Transverse colon (tissue), 4 donors: Measurements from ENCODE around the gene MYL12A. TPM values are rescaled to one million over a fixed set of nuclear protein-coding genes. Genes with fewer than 3 reads are reported as not detected.

Source experiments
- DNase-seq: peaks from one replicate; pipeline ENCODE4 v3.0.0-alpha.2; 2019
- H3K27ac ChIP-seq, 4 donors: fragments of 200-600 bp; sonication (generic); 2 replicates each; pipeline ENCODE4 v1.5.1; 2016 to 2018; ENCODE audit warnings: inconsistent platforms in 4 of 4
- H3K27me3 ChIP-seq: fragments of 200-600 bp; sonication (generic); 2 replicates; pipeline ENCODE4 v1.5.1; 2017; ENCODE audit warnings: inconsistent platforms
- H3K36me3 ChIP-seq, 4 donors: fragments of 200-600 bp; sonication (generic); 2 replicates each; pipeline ENCODE4 v1.5.1; 2017 to 2019; ENCODE audit warnings: inconsistent platforms in 4 of 4
- H3K4me1 ChIP-seq, 4 donors: fragments of 200-600 bp; sonication (generic); 2 replicates each; pipeline ENCODE4 v1.5.1; 2017 to 2020; ENCODE audit warnings: inconsistent platforms in 4 of 4
- H3K4me3 ChIP-seq, 4 donors: fragments of 200-600 bp; sonication (generic); 1 replicate in 1 of 4; 2 replicates in 3 of 4; pipeline versions ENCODE4 v1.5.1 to v1.6.1; 2017 to 2019; ENCODE audit warnings: inconsistent platforms in 4 of 4
- H3K9me3 ChIP-seq, 2 donors: fragments of 200-600 bp; sonication (generic); 2 replicates each; pipeline ENCODE4 v1.5.1; 2017 to 2019; ENCODE audit warnings: inconsistent platforms in 2 of 2
- EP300 ChIP-seq: sonication (generic); formaldehyde crosslinking; IDR thresholded peaks from one replicate; pipeline ENCODE4 v1.6.1; 2017; ENCODE audit warnings: antibody characterized with exemption, low read depth
- POLR2A ChIP-seq: fragments of 450-650 bp; IDR thresholded peaks from one replicate; pipeline ENCODE4 v1.6.1; 2016; ENCODE audit warnings: antibody characterized with exemption, mild to moderate bottlenecking, moderate library complexity
- POLR2AphosphoS5 ChIP-seq, 3 donors: sonication (generic); formaldehyde crosslinking; IDR thresholded peaks; one replicate each; pipeline ENCODE4 v1.6.1; 2016; ENCODE audit warnings: antibody characterized with exemption in 3 of 3
- WGBS, 2 donors: methylation state at CpG; one replicate each; pipeline ENCODE4 v1.1.5; 2018; ENCODE audit warnings: low coverage in 1 of 2; 5-methylcytosine and 5-hydroxymethylcytosine counted together
- in situ Hi-C, 4 donors: fragments of 200-750 bp; cut with MboI; loops; one replicate each; pipeline versions ENCODE4 v1.15.0 to v1.15.1; 2017; ENCODE audit warnings: low sequenced_read_pairs in 3 of 4, low pct_ligation_motif_present in 1 of 4, low pct_unique_long_range_greater_than_20kb in 1 of 4
- intact Hi-C: fragments of 100-400 bp; cut with DNase I; formaldehyde crosslinking; loops from one replicate; pipeline ENCODE4 v1.15.1; 2023; ENCODE audit warnings: low total_unique reads
- total RNA-seq, 4 donors: library from RNA; depleted of rRNA; stranded (reverse); fragments of >200 nt; gene quantifications; one replicate each; pipeline ENCODE4 v1.1.0, GENCODE V29; 2016
- TF ChIP-seq, protein P1 (sequence below), 5 experiments: fragments of 200-600 bp in 3 of 5; fragments of 450-650 bp in 2 of 5; sonication (generic) in 3 of 5; IDR thresholded peaks; 1 replicate in 2 of 5; 2 replicates in 3 of 5; pipeline ENCODE4 v1.5.1; 2016 to 2017; ENCODE audit warnings: antibody characterized with exemption in 5 of 5, inconsistent platforms in 3 of 5, mild to moderate bottlenecking in 2 of 5, moderate library complexity in 1 of 5

Gene MYL12A
- total RNA-seq, 4 donors from 2014 or later, result 257 to 511 (median 338) TPM

DNA sequence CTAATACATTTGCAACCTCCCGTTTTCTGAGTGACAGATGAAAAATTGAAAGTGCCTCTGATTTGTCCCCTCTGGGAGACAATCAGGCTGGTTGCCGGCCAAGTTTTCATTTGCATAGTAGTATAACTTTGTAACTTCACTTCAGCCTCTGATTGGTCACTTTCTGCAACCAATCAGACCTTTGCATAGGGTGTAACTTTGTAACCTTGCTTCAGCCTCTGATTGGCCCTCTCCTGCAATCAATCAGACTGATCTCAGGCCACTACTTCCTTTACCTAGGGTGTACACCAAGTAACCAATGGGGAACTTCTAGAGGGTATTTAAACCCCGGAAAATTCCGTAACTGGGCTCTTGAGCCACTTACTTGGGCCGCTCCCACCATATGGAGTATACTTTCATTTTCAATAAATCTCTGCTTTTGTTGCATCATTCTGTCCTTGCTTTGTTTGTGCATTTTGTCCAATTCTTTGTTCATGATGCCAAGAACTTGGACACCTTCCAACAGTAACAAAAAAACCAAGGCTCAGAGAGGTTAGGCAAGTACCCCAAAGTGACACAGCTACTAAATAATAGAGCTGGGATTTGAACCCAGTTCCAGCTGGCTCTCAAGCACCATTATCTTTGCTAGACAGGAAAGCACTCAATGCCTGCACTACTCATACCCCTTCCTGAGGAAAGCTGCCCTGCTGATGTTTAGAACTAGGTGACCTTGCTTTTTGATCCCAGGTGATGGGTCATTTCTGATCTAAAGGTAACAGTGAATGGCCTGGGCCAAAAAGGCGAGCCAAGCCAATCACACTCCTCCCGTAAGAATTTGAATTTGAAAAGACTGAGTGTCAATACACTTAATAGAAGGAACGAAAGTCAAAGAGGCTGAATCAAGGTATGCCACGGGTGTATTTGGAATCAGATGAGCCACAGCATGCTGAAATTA lies 16.9 kb upstream of the MYL12A start:
- in situ Hi-C loops, result loop anchor here in 3 of 4 donors (10.0 to 25.0 kb wide), 4 partner anchors 76 to 468 kb away; no protein-coding TSS in a partner anchor
- Histone ChIP-seq H3K4me3 (no peak overlapping the region), H3K36me3 (no peaks in the 10 kb centered on the region), H3K9me3 (no peaks in the 10 kb centered on the region), H3K27me3 (no peaks in the 10 kb centered on the region), H3K4me1 (peaks cover 0 to 17% (median 0%) of the 10 kb centered on the region in 4 donors), H3K27ac (no peak overlapping the region)
- 76 to 84% methylated on average over 5 to 9 of the region's 9 CpGs for WGBS, 2 donors
- peak; percentile 52 for DNase-seq
- intact Hi-C loops, result no loop called here
- TF ChIP-seq POLR2A (no peak), POLR2AphosphoS5 (IDR thresholded peaks at IDR 0.05) (no peak), EP300 (no peak)
- TF ChIP-seq, protein P1, sequence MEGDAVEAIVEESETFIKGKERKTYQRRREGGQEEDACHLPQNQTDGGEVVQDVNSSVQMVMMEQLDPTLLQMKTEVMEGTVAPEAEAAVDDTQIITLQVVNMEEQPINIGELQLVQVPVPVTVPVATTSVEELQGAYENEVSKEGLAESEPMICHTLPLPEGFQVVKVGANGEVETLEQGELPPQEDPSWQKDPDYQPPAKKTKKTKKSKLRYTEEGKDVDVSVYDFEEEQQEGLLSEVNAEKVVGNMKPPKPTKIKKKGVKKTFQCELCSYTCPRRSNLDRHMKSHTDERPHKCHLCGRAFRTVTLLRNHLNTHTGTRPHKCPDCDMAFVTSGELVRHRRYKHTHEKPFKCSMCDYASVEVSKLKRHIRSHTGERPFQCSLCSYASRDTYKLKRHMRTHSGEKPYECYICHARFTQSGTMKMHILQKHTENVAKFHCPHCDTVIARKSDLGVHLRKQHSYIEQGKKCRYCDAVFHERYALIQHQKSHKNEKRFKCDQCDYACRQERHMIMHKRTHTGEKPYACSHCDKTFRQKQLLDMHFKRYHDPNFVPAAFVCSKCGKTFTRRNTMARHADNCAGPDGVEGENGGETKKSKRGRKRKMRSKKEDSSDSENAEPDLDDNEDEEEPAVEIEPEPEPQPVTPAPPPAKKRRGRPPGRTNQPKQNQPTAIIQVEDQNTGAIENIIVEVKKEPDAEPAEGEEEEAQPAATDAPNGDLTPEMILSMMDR (IDR thresholded peaks at IDR 0.05), result no peak

DNA sequence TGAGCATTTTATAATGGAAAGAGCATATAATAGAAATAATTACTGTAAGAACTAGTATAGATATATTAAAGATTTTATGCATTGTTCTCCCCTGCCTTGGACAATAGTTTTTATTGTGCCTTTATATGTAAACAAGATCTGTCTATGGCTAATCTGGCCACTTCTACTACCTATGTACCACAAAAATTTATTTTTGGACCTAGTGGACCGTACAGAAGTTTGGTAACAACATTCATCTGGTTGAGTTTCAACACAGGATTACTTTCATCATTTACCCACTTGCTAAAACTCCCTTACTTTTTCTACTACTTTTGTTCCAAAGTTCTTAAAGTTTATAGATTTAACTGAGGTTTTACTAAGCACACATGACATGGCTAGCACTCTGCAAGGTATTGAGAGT lies 14.6 kb upstream of the MYL12A start:
- no peak overlapping the region for H3K27ac ChIP-seq
- H3K27me3 ChIP-seq, result no peaks in the 10 kb centered on the region
- intact Hi-C loops, result no loop called here
- in situ Hi-C loops, result loop anchor here in 3 of 4 donors (10.0 to 25.0 kb wide), 4 partner anchors 78 to 471 kb away; no protein-coding TSS in a partner anchor
- TF ChIP-seq, protein P1 (IDR thresholded peaks at IDR 0.05), result no peak
- TF ChIP-seq EP300 (no peak), POLR2A (no peak), POLR2AphosphoS5 (IDR thresholded peaks at IDR 0.05) (no peak)
- no peak for DNase-seq
- H3K9me3 ChIP-seq, result no peaks in the 10 kb centered on the region
- WGBS, 2 donors, result 82 to 100% methylated on average over 1 of the region's 1 CpG
- H3K4me3 ChIP-seq, result no peak overlapping the region
- H3K4me1 ChIP-seq, result peaks cover 0 to 17% (median 0%) of the 10 kb centered on the region in 4 donors
- no peaks in the 10 kb centered on the region for H3K36me3 ChIP-seq

DNA sequence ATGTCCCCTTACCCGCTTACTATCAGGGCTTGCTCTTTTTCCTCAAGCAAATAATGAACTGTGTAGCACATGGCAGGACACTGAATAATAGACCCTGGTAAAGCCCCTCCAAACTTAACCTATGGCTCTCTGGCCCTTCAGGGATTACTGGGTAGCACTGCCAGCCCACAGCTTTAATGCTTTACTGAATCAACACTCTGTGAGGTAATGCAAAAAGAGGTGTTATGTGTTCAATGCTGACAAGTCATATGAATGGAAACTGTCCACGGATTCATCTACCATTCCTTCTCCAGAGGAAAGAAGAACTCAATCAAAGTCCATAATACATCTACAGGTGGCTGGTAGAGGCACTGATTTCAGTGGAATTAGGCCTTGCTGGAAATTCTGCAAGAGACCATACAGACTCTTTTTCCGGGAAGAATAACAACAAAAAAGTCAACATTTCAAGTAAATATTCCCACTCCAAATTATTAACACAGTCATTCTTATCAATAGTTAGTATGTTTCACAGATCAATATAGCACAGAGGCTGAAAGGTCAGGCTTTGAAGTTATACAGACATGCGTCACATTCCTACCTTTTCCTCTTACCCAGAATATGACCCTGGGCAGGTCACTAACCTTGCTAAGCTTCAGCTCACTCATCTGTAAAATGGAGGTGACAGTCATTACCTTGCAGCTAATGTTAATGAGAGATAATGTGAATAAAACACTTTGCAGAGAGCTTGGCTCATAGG lies 14.0 kb upstream of the MYL12A start:
- Histone ChIP-seq H3K27me3 (no peaks in the 10 kb centered on the region), H3K4me1 (peaks cover 0 to 17% (median 0%) of the 10 kb centered on the region in 4 donors), H3K27ac (no peak overlapping the region), H3K9me3 (no peaks in the 10 kb centered on the region), H3K4me3 (no peak overlapping the region), H3K36me3 (no peaks in the 10 kb centered on the region)
- WGBS, 2 donors, result 67 to 74% methylated on average over 3 to 4 of the region's 4 CpGs
- no peak for DNase-seq
- TF ChIP-seq, protein P1 (IDR thresholded peaks at IDR 0.05), result no peak
- TF ChIP-seq EP300 (no peak), POLR2A (no peak), POLR2AphosphoS5 (IDR thresholded peaks at IDR 0.05) (no peak)
- in situ Hi-C loops, result loop anchor here in 3 of 4 donors (10.0 to 25.0 kb wide), 4 partner anchors 79 to 471 kb away; no protein-coding TSS in a partner anchor
- intact Hi-C loops, result no loop called here

DNA sequence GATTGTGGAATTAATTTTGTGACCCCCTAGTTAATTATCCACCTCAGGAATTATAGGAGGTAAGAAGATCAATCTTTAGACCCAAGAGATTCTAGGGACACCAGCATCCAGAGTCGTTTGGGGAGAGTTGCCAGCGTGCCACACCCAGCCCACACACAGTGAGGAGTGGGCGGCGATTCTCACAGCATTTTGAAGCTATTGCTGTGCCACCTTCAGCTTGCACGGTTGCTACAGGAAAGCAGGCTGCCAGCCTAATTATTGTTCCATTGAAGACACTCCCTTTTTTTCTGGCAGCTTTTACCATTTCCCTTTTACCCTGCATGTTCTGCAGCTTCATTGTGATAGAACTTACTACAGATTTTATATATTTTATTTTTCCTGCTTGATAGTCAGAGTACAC lies 13.1 kb upstream of the MYL12A start:
- WGBS, 2 donors, result 37 to 49% methylated on average over 5 of the region's 5 CpGs
- TF ChIP-seq, protein P1 (IDR thresholded peaks at IDR 0.05), result no peak
- TF ChIP-seq EP300, result no peak
- TF ChIP-seq POLR2AphosphoS5 (IDR thresholded peaks at IDR 0.05), result no peak
- no peak for TF ChIP-seq POLR2A
- H3K36me3 ChIP-seq, result no peaks in the 10 kb centered on the region
- H3K9me3 ChIP-seq, result no peaks in the 10 kb centered on the region
- intact Hi-C loops, result no loop called here
- no peaks in the 10 kb centered on the region for H3K27me3 ChIP-seq
- in situ Hi-C loops, result loop anchor here in 3 of 4 donors (10.0 to 25.0 kb wide), 4 partner anchors 80 to 472 kb away; no protein-coding TSS in a partner anchor
- H3K27ac ChIP-seq, result no peak overlapping the region
- H3K4me1 ChIP-seq, result peaks cover 0 to 17% (median 0%) of the 10 kb centered on the region in 4 donors
- no peak overlapping the region for H3K4me3 ChIP-seq
- no peak for DNase-seq
